IMR-90 (cell line): ENCODE results near the gene MLLT3. TPM values are rescaled to one million over a fixed set of nuclear protein-coding genes. Genes with fewer than 3 reads are reported as not detected.

Source experiments
- ATAC-seq: fragments of 200-7000 bp; cut with Tn5 transposase; 2 replicates; pipeline ENCODE4 v1.9.1; 2020; ENCODE audit warnings: low read depth, mild to moderate bottlenecking, moderate library complexity
- BruUV-seq: library from RNA; stranded (reverse); fragments of 400-500 nt; replicated peaks from 2 replicates; lab custom pipeline; 2021; lab: Mats Ljungman, UMichigan
- CTCF ChIA-PET: fragments of 300-600 bp; formaldehyde crosslinking; extraction: SDS; loops from one replicate; lab custom pipeline; 2021; ENCODE audit warnings: antibody characterized with exemption; lab: Yijun Ruan, JAX
- POLR2A ChIA-PET: fragments of 300-600 bp; sonication (Branson Sonifier 250); formaldehyde crosslinking; loops from one replicate; lab custom pipeline; 2022; ENCODE audit warnings: antibody characterized with exemption; ENCODE audit not compliant: unreplicated experiment; lab: Charles Lee
- DNase-seq: peaks from one replicate; pipeline ENCODE4 v3.0.0; 2013
- H2AFZ ChIP-seq: replicated peaks from 2 replicates; pipeline ENCODE3; 2013; ENCODE audit warnings: low read length, mild to moderate bottlenecking; ENCODE audit not compliant: poor library complexity
- H2AK5ac ChIP-seq: 2 replicates; pipeline ENCODE4 v1.6.1; 2013; ENCODE audit warnings: low read depth, low read length, inconsistent platforms
- H2AK9ac ChIP-seq: replicated peaks from 2 replicates; pipeline ENCODE3; 2013; ENCODE audit warnings: mild to moderate bottlenecking, low read depth, low read length, moderate library complexity; ENCODE audit not compliant: poor library complexity
- H2BK120ac ChIP-seq: 2 replicates; pipeline ENCODE4 v1.6.1; 2013; ENCODE audit warnings: low read depth, low read length, inconsistent platforms
- H2BK15ac ChIP-seq: 3 replicates; pipeline ENCODE4 v1.6.1; 2013; ENCODE audit warnings: low read depth, low read length, inconsistent platforms
- H2BK20ac ChIP-seq: 2 replicates; pipeline ENCODE4 v1.6.1; 2013; ENCODE audit warnings: low read depth, mild to moderate bottlenecking, inconsistent platforms, low read length, moderate library complexity
- H2BK5ac ChIP-seq: 2 replicates; pipeline ENCODE4 v1.6.1; 2013; ENCODE audit warnings: mild to moderate bottlenecking, low read depth, low read length, inconsistent platforms; ENCODE audit not compliant: poor library complexity, severe bottlenecking
- H3K14ac ChIP-seq: replicated peaks from 2 replicates; pipeline ENCODE4 v1.6.1; 2013; ENCODE audit warnings: low read depth, low read length, inconsistent platforms
- H3K18ac ChIP-seq: 2 replicates; pipeline ENCODE4 v1.6.1; 2013; ENCODE audit warnings: low read depth, low read length, control low read depth
- H3K23ac ChIP-seq: 2 replicates; pipeline ENCODE4 v1.6.1; 2013; ENCODE audit warnings: low read depth, low read length, inconsistent platforms
- H3K27ac ChIP-seq: 2 replicates; pipeline ENCODE4 v1.5.1; 2013; ENCODE audit warnings: mild to moderate bottlenecking, control low read depth, low read length; ENCODE audit not compliant: insufficient read depth
- H3K27me3 ChIP-seq: 2 replicates; pipeline ENCODE4 v1.6.1; 2013; ENCODE audit warnings: low read length; ENCODE audit not compliant: control insufficient read depth, insufficient read depth
- H3K36me3 ChIP-seq: 2 replicates; pipeline ENCODE4 v1.6.1; 2013; ENCODE audit warnings: low read length, mixed read lengths; ENCODE audit not compliant: control insufficient read depth, insufficient read depth
- H3K4ac ChIP-seq: 2 replicates; pipeline ENCODE4 v1.6.1; 2013; ENCODE audit warnings: low read depth, low read length, inconsistent platforms
- H3K4me1 ChIP-seq: 2 replicates; pipeline ENCODE4 v1.6.1; 2013; ENCODE audit warnings: low read length, mixed read lengths; ENCODE audit not compliant: control insufficient read depth, insufficient read depth
- H3K4me2 ChIP-seq: 2 replicates; pipeline ENCODE4 v1.6.1; 2013; ENCODE audit warnings: low read depth, mild to moderate bottlenecking, control low read depth, low read length, moderate library complexity
- H3K4me3 ChIP-seq: 2 replicates; pipeline ENCODE4 v1.5.1; 2013; ENCODE audit warnings: low read depth, mild to moderate bottlenecking, control low read depth, low read length, moderate library complexity; ENCODE audit not compliant: insufficient read depth
- H3K56ac ChIP-seq: 2 replicates; pipeline ENCODE4 v1.6.1; 2013; ENCODE audit warnings: low read length, inconsistent platforms; ENCODE audit not compliant: insufficient read depth; ENCODE audit errors: extremely low read depth
- H3K79me1 ChIP-seq, 2 experiments: 2 replicates each; pipeline ENCODE4 v1.6.1; 2013; ENCODE audit warnings: low read length in 2 of 2, inconsistent platforms in 1 of 2, low read depth in 1 of 2
- H3K9ac ChIP-seq: 2 replicates; pipeline ENCODE4 v1.6.1; 2013; ENCODE audit warnings: low read depth, low read length, control low read depth
- H3K9me1 ChIP-seq: 2 replicates; pipeline ENCODE4 v1.6.1; 2013; ENCODE audit warnings: low read length, inconsistent platforms; ENCODE audit not compliant: insufficient read depth
- H3K9me3 ChIP-seq: 2 replicates; pipeline ENCODE4 v1.6.1; 2013; ENCODE audit warnings: low read length; ENCODE audit not compliant: control insufficient read depth, insufficient read depth
- H4K20me1 ChIP-seq: 2 replicates; pipeline ENCODE4 v1.6.1; 2013; ENCODE audit warnings: low read length, inconsistent platforms; ENCODE audit not compliant: insufficient read depth
- H4K5ac ChIP-seq: 2 replicates; pipeline ENCODE4 v1.6.1; 2013; ENCODE audit warnings: mild to moderate bottlenecking, low read depth, low read length, control low read depth
- H4K8ac ChIP-seq, 2 experiments: 2 replicates each; pipeline ENCODE4 v1.6.1; 2013; ENCODE audit warnings: low read depth in 2 of 2, low read length in 2 of 2, control low read depth in 1 of 2, inconsistent platforms in 1 of 2
- H4K91ac ChIP-seq: 2 replicates; pipeline ENCODE4 v1.6.1; 2013; ENCODE audit warnings: low read depth, low read length, inconsistent platforms; ENCODE audit not compliant: insufficient read depth
- CHD1 ChIP-seq: IDR thresholded peaks from 2 replicates; pipeline ENCODE4 v1.6.1; 2012; ENCODE audit warnings: low read depth, low read length, improper control_type of control experiment
- FOS ChIP-seq: fragments of 150-350 bp; IDR thresholded peaks from 2 replicates; pipeline ENCODE4 v1.6.1; 2016; ENCODE audit warnings: low read depth, low read length
- RCOR1 ChIP-seq: IDR thresholded peaks from 2 replicates; pipeline ENCODE4 v1.6.1; 2012; ENCODE audit warnings: mild to moderate bottlenecking, low read length, improper control_type of control experiment; ENCODE audit not compliant: insufficient replicate concordance
- RFX5 ChIP-seq: IDR thresholded peaks from 2 replicates; pipeline ENCODE4 v1.8.0; 2012; ENCODE audit warnings: low read depth, mild to moderate bottlenecking, low read length, moderate library complexity
- WGBS, 2 experiments: methylation state at CpG; one replicate each; pipeline versions ENCODE4 v1.1.5 to v1.1.7; 2013; ENCODE audit warnings: missing lambda C conversion rate in 2 of 2; ENCODE audit not compliant: insufficient read length in 1 of 2; ENCODE audit errors: extremely low coverage in 2 of 2; 5-methylcytosine and 5-hydroxymethylcytosine counted together
- dilution Hi-C: fragments of 300-500 bp; cut with HindIII; formaldehyde crosslinking; loops from one replicate; pipeline ENCODE4 v1.14.3; 2018; ENCODE audit warnings: low sequenced_read_pairs; ENCODE audit not compliant: unreplicated experiment
- in situ Hi-C: fragments of 300-500 bp; cut with MboI; formaldehyde crosslinking; loops from 3 replicates; pipeline ENCODE4 v1.14.3; 2019; ENCODE audit warnings: low sequenced_read_pairs, inconsistent platforms, mixed read lengths
- intact Hi-C: fragments of 100-400 bp; cut with micrococcal nuclease; formaldehyde crosslinking; loops from 2 replicates; pipeline ENCODE4 v1.10.0; 2022
- polyA plus RNA-seq, 3 experiments: library from polyadenylated mRNA; depleted of rRNA; stranded (reverse); fragments of >200 nt; gene quantifications; 2 replicates each; pipeline ENCODE4 v1.2.3, GENCODE V29; 2012; ENCODE audit warnings: low replicate concordance in 1 of 3
- total RNA-seq: library from RNA; depleted of rRNA; stranded (reverse); fragments of >200 nt; gene quantifications from 2 replicates; pipeline ENCODE4 v1.2.3, GENCODE V29; 2012

The MLLT3 gene
- total and polyA plus RNA-seq, 2 of the 4 experiments (the other 2 are of a cell fraction) = 10.4 to 21.1 TPM

- no peak for DNase-seq
- no peak overlapping the region for H4K5ac ChIP-seq
- WGBS, 2 experiments = no CpG with 5 or more reads among the region's 1 CpG
- H3K27me3 ChIP-seq = no peaks in the 10 kb centered on the region
- no peaks in the 10 kb centered on the region for H4K20me1 ChIP-seq
- no peak overlapping the region for H3K4ac ChIP-seq
- H3K23ac ChIP-seq = no peak overlapping the region
- ChIA-PET CTCF (interaction anchor here (1.6 kb wide), 1 partner anchor 40 kb away, joined by 5 read pairs; no protein-coding TSS in a partner anchor), POLR2A (no interaction called here)
- no peak overlapping the region for H2BK20ac ChIP-seq
- peaks cover 5 to 12% of the 10 kb centered on the region in 2 experiments; a peak in 3 of 4 replicates for H3K79me1 ChIP-seq
- H3K4me2 ChIP-seq = no peak overlapping the region
- H2AK5ac ChIP-seq = no peak overlapping the region
- dilution Hi-C loops = no loop called here
- no peak overlapping the region for H4K8ac ChIP-seq
- H3K9ac ChIP-seq = no peak overlapping the region
- no peak overlapping the region for H3K4me3 ChIP-seq
- intact Hi-C loops = no loop called here
- no peaks in the 10 kb centered on the region for H3K9me3 ChIP-seq
- no peak for TF ChIP-seq RFX5
- TF ChIP-seq RCOR1 = no peak
- no peak for TF ChIP-seq FOS
- TF ChIP-seq CHD1 = no peak
- no peaks in the 10 kb centered on the region for H3K36me3 ChIP-seq
- H2BK5ac ChIP-seq = no peak overlapping the region
- no peak overlapping the region for H2BK120ac ChIP-seq
- no peak overlapping the region for H2BK15ac ChIP-seq
- no peak for ATAC-seq
- no peak overlapping the region for H4K91ac ChIP-seq
- H3K14ac ChIP-seq = no peak overlapping the region
- H3K27ac ChIP-seq = no peak overlapping the region
- H2AFZ ChIP-seq = no peak overlapping the region
- H3K56ac ChIP-seq = no peak overlapping the region
- in situ Hi-C loops = no loop called here
- H3K9me1 ChIP-seq = no peaks in the 10 kb centered on the region
- BruUV-seq = no TSS peak
- H2AK9ac ChIP-seq = no peak overlapping the region
- no peak overlapping the region for H3K18ac ChIP-seq
- no peaks in the 10 kb centered on the region for H3K4me1 ChIP-seq
Observed at GRCh38 chr9:20466328-20467008, 155.8 kb downstream of the MLLT3 start.
